Neural cell (in vitro differentiated cells): Measurements from ENCODE around the gene RNASEH1. TPM values are rescaled to one million over a fixed set of nuclear protein-coding genes. Genes with fewer than 3 reads are reported as not detected.
"Not testable (repeated sequence)": the region's sequence is repeated elsewhere in the genome, so short reads cannot be mapped to it uniquely, and the experiment has no call there.

Source experiments
- H2AFZ ChIP-seq: fragments of 200-600, 300-800 bp; sonication (generic), shearing (Covaris generic); 2 replicates; pipeline ENCODE4 v1.6.0; 2014; ENCODE audit warnings: low read depth, mild to moderate bottlenecking, antibody characterized with exemption, low read length, moderate library complexity
- H3F3A ChIP-seq: fragments of 200-600 bp; shearing (Covaris generic); 2 replicates; pipeline ENCODE4 v1.6.1; 2016; ENCODE audit warnings: mild to moderate bottlenecking, moderate library complexity, mixed read lengths, antibody characterized with exemption, low read length; ENCODE audit not compliant: insufficient read depth, poor library complexity, severe bottlenecking
- H3K27ac ChIP-seq: fragments of 200-600, 300-800 bp; sonication (generic), shearing (Covaris generic); 2 replicates; pipeline ENCODE4 v1.5.1; 2014; ENCODE audit warnings: mild to moderate bottlenecking, low read length, moderate library complexity
- H3K27me3 ChIP-seq: fragments of 300-800, 200-600 bp; sonication (generic), shearing (Covaris generic); 2 replicates; pipeline ENCODE4 v1.6.0; 2014; ENCODE audit warnings: mild to moderate bottlenecking, low read depth, low read length, moderate library complexity; ENCODE audit not compliant: insufficient read depth
- H3K36me3 ChIP-seq: fragments of 300-800, 200-600 bp; sonication (generic), shearing (Covaris generic); 2 replicates; pipeline ENCODE4 v1.5.1; 2014; ENCODE audit warnings: mild to moderate bottlenecking, antibody characterized with exemption, low read length, moderate library complexity; ENCODE audit not compliant: insufficient read depth
- H3K4me2 ChIP-seq: fragments of 300-800, 200-600 bp; sonication (generic), shearing (Covaris generic); 2 replicates; pipeline ENCODE4 v1.6.0; 2014; ENCODE audit warnings: mild to moderate bottlenecking, low read length
- H3K4me3 ChIP-seq: fragments of 300-800, 200-600 bp; sonication (generic), shearing (Covaris generic); 2 replicates; pipeline ENCODE4 v1.5.1; 2014; ENCODE audit warnings: mild to moderate bottlenecking, low read length, moderate library complexity
- H3K79me2 ChIP-seq: fragments of 200-600 bp; shearing (Covaris generic); replicated peaks from 2 replicates; pipeline ENCODE4 v1.6.0; 2014; ENCODE audit warnings: mild to moderate bottlenecking, low read length, moderate library complexity; ENCODE audit not compliant: insufficient read depth
- H3K9ac ChIP-seq: fragments of 300-800, 200-600 bp; sonication (generic), shearing (Covaris generic); 2 replicates; pipeline ENCODE4 v1.6.1; 2016; ENCODE audit warnings: mild to moderate bottlenecking, low read length, mixed read lengths
- H3K9me2 ChIP-seq: fragments of 200-600 bp; shearing (Covaris generic); 2 replicates; pipeline ENCODE4 v1.6.1; 2016; ENCODE audit warnings: mild to moderate bottlenecking, low read length, mixed read lengths; ENCODE audit not compliant: insufficient read depth
- H3K9me3 ChIP-seq: fragments of 200-600, 300-800 bp; sonication (generic), shearing (Covaris generic); 2 replicates; pipeline ENCODE4 v1.6.1; 2016; ENCODE audit warnings: mild to moderate bottlenecking, mixed run types, low read length, moderate library complexity, mixed read lengths
- H4K20me1 ChIP-seq: fragments of 200-600 bp; shearing (Covaris generic); 2 replicates; pipeline ENCODE4 v1.6.1; 2016; ENCODE audit warnings: mild to moderate bottlenecking, mixed run types; ENCODE audit not compliant: insufficient read depth
- CTCF ChIP-seq: fragments of 450-650 bp; IDR thresholded peaks from 2 replicates; pipeline ENCODE4 v1.5.1; 2014; ENCODE audit warnings: antibody characterized with exemption, mild to moderate bottlenecking, moderate library complexity; ENCODE audit not compliant: poor library complexity, severe bottlenecking
- EP300 ChIP-seq: fragments of 450-650 bp; conservative IDR thresholded peaks from 2 replicates; pipeline ENCODE4 v1.6.1; 2014; ENCODE audit warnings: antibody characterized with exemption, mild to moderate bottlenecking, moderate library complexity; ENCODE audit not compliant: poor library complexity, severe bottlenecking
- EZH2 ChIP-seq: fragments of 200-600, 300-800 bp; shearing (Covaris generic), sonication (generic); IDR thresholded peaks from 2 replicates; pipeline ENCODE4 v1.6.1; 2014; ENCODE audit warnings: antibody characterized with exemption, low read length, borderline replicate concordance, mild to moderate bottlenecking; ENCODE audit not compliant: insufficient read depth, poor library complexity, severe bottlenecking
- MXI1 ChIP-seq: fragments of 450-650 bp; conservative IDR thresholded peaks from 2 replicates; pipeline ENCODE4 v1.6.1; 2014; ENCODE audit warnings: antibody characterized with exemption, mild to moderate bottlenecking; ENCODE audit not compliant: poor library complexity, severe bottlenecking
- POLR2AphosphoS5 ChIP-seq: IDR thresholded peaks from 2 replicates; pipeline ENCODE4 v1.6.1; 2012
- RAD21 ChIP-seq: fragments of 450-650 bp; conservative IDR thresholded peaks from 2 replicates; pipeline ENCODE4 v1.6.1; 2014; ENCODE audit warnings: antibody characterized with exemption, mild to moderate bottlenecking, moderate library complexity
- REST ChIP-seq: IDR thresholded peaks from 2 replicates; pipeline ENCODE4 v1.6.1; 2012; ENCODE audit warnings: borderline replicate concordance
- SMC3 ChIP-seq: fragments of 450-650 bp; conservative IDR thresholded peaks from 2 replicates; pipeline ENCODE4 v1.6.1; 2014; ENCODE audit warnings: antibody characterized with exemption, mild to moderate bottlenecking, moderate library complexity; ENCODE audit not compliant: poor library complexity
- TAF1 ChIP-seq: IDR thresholded peaks from 2 replicates; pipeline ENCODE4 v1.6.1; 2012; ENCODE audit warnings: low read depth
- polyA plus RNA-seq: library from polyadenylated mRNA; depleted of rRNA; stranded (reverse); fragments of >200 nt; gene quantifications from 2 replicates; pipeline ENCODE4 v1.2.3, GENCODE V29; 2014

Gene RNASEH1
- polyA plus RNA-seq, 1 donor from 2014 or later = 23.4 TPM

GRCh38 chr2:3574155-3574554, 16.0 kb upstream of the RNASEH1 start (continued):
- TF ChIP-seq EP300 (no peak), RAD21 (no peak)

GRCh38 chr2:3572620-3573019, 14.5 kb upstream of the RNASEH1 start:
- H3F3A ChIP-seq = no peaks in the 10 kb centered on the region
- H4K20me1 ChIP-seq = no peaks in the 10 kb centered on the region
- no peak overlapping the region for H3K4me3 ChIP-seq
- no peaks in the 10 kb centered on the region for H3K36me3 ChIP-seq
- no peak overlapping the region for H3K27ac ChIP-seq
- no peak overlapping the region for H3K4me2 ChIP-seq
- no peaks in the 10 kb centered on the region for H3K9me3 ChIP-seq
- H3K27me3 ChIP-seq = no peaks in the 10 kb centered on the region
- no peaks in the 10 kb centered on the region for H3K9me2 ChIP-seq
- H2AFZ ChIP-seq = no peak overlapping the region
- peaks cover 23% of the 10 kb centered on the region for H3K79me2 ChIP-seq
- no peak overlapping the region for H3K9ac ChIP-seq
- TF ChIP-seq TAF1 = no peak
- TF ChIP-seq REST = no peak

GRCh38 chr2:3571284-3571683, 13.2 kb upstream of the RNASEH1 start:
- TF ChIP-seq SMC3 = no peak
- TF ChIP-seq POLR2AphosphoS5 = no peak
- TF ChIP-seq EP300 = no peak
- TF ChIP-seq TAF1 = no peak
- no peak for TF ChIP-seq MXI1
- no peak for TF ChIP-seq CTCF
- TF ChIP-seq RAD21 = no peak
- no peak for TF ChIP-seq REST
- no peak for TF ChIP-seq EZH2
- Histone ChIP-seq H3F3A (no peaks in the 10 kb centered on the region), H3K4me3 (no peak overlapping the region), H3K79me2 (peaks cover 11% of the 10 kb centered on the region), H3K27ac (no peak overlapping the region), H2AFZ (no peak overlapping the region), H3K9me3 (no peaks in the 10 kb centered on the region), H3K4me2 (no peak overlapping the region), H3K36me3 (no peaks in the 10 kb centered on the region), H3K9me2 (no peaks in the 10 kb centered on the region), H4K20me1 (no peaks in the 10 kb centered on the region), H3K9ac (no peak overlapping the region), H3K27me3 (no peaks in the 10 kb centered on the region)

- H3K27ac ChIP-seq, H3K4me3 ChIP-seq, H3K9me2 ChIP-seq, H3K9me3 ChIP-seq, H3K79me2 ChIP-seq, H3K36me3 ChIP-seq, H3F3A ChIP-seq, H3K4me2 ChIP-seq, H3K9ac ChIP-seq, H2AFZ ChIP-seq, H3K27me3 ChIP-seq, H4K20me1 ChIP-seq: not testable (repeated sequence)
Observed at GRCh38 chr2:3569656-3570055, 11.5 kb upstream of the RNASEH1 start.
